CD1c-positive myeloid dendritic cell (primary cell): Measurements from ENCODE around the gene USP24.
"Not testable (repeated sequence)": the region's sequence is repeated elsewhere in the genome, so short reads cannot be mapped to it uniquely, and the experiment has no call there.

Experiments used
- DNase-seq: peaks from one replicate; pipeline ENCODE4 v3.0.0-alpha.2; 2016; ENCODE audit errors: extremely low spot score

The USP24 gene

GRCh38 chr1:55037733-55038551 lies 177.2 kb downstream of the USP24 start:
- DNase-seq = no peak

- DNase-seq = peak; percentile 16
These were observed 179.3 kb downstream of the USP24 start for GRCh38 chr1:55035904-55036303.

DNA sequence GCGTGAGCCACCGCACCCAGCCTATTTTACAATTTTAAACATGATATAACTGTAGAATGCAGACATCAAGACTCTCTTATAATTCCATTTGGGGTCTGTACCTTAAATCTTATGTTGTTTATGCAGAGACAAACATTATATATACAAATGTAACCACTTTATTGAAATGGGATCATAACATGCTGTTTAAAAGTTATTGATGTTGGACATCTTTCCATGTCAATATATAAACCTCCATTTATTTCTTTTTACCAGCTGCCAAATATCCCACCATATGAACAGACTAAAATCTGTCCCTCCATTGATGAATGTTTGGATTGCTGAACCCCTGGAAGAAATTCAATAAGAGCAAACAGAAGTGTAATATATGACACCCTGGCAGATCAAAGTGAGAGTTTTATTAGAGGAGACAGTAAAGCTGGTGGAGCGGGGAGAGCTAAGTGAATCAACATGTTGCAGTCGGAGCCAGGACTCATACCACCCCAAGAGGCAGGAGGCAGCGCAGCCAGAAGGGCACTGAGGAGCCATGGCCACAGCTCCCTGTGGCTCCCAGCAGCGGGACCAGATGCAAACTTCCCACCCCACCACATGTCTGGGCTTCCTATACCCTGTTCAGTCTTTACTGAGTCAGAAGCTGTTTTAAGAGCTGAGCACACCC lies 180.6 kb downstream of the USP24 start:
- no peak for DNase-seq

DNA sequence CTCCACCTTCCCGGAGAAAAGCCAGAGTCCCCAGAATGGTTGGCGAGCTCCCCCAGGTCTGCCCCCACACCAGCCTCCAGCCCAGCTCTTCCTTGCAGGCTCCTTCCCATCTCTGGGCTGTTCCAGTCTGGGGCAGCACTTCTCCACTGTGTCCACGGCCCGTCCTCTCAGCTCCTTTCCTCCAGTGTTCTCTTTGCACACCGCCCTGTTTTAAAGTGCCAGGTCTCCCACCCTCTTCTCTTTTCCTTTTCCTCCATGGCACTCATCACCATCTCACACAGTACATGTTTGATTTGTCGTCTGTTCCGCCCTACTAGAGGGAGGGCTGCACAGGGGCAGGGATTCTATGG lies 181.9 kb downstream of the USP24 start:
- no peak for DNase-seq

- not testable (repeated sequence) for DNase-seq
These were observed 184.1 kb downstream of the USP24 start for GRCh38 chr1:55031098-55031497.

GRCh38 chr1:55026682-55027081 lies 188.5 kb downstream of the USP24 start:
- DNase-seq = not testable (repeated sequence)

DNA sequence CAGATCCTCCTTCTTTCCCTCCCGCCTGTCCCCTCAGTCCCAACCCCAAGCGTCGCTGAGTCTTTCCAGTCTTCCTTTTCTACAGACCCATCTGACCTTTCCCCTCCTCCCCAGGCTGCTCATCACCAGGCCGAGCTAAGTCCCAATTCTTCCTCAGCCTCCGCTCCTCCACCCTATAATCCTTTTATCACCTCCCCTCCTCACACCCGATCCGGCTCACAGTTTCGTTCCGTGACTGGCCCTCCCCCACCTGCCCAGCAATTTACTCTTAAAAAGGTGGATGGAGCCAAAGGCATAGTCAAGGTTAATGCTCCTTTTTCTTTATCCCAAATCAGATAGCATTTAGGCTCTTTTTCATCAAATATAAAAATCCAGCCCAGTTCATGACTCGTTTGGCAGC lies 191.0 kb downstream of the USP24 start:
- DNase-seq = not testable (repeated sequence)

GRCh38 chr1:55021942-55022546 lies 193.1 kb downstream of the USP24 start:
- DNase-seq = peak; percentile 71

GRCh38 chr1:55018395-55018794 lies 196.8 kb downstream of the USP24 start:
- DNase-seq = no peak
